ENCODE measurements around the gene UPK3A. TPM values are rescaled to one million over a fixed set of nuclear protein-coding genes. Genes with fewer than 3 reads are reported as not detected.

Gene UPK3A
- total and polyA plus RNA-seq, 10 of the 15 experiments (the other 5 are each of a cell fraction or from before 2014, with no cell fraction given), result not detected

- no peaks in the 10 kb centered on the region for H3K36me3 ChIP-seq (ENCODE audit: control insufficient read depth in 2 of 2, insufficient read depth in 2 of 2, low read length in 1 of 2)
- peak overlapping the region; percentile 52 for H2AFZ ChIP-seq (ENCODE audit: control insufficient read depth, low read depth, low read length)
- no peaks in the 10 kb centered on the region for H4K20me1 ChIP-seq (ENCODE audit: control insufficient read depth, insufficient read depth)
- H3K4me2 ChIP-seq (ENCODE audit: control insufficient read depth, insufficient read depth), result peak overlapping the region; percentile 89
- H3K4me3 ChIP-seq, result peak overlapping the region; percentile 26; the same call in 1 of the 2 replicates
- in situ Hi-C loops (cut with MboI), result no loop called here
- peak overlapping the region; percentile 64 for H3K27ac ChIP-seq (ENCODE audit: control insufficient read depth, insufficient read depth)
- H3K9me3 ChIP-seq (replicated peaks; ENCODE audit: control insufficient read depth, insufficient read depth, low read length), result no peaks in the 10 kb centered on the region
- ATAC-seq (peak; percentile 92), FAIRE-seq (peak; percentile 86), DNase-seq (ENCODE audit: low read depth, low spot score) (peak; percentile 71)
- peak overlapping the region; percentile 47; the same call in 1 of the 2 replicates for H3K9ac ChIP-seq (ENCODE audit: control insufficient read depth, insufficient read depth, low read length)
- POLR2A ChIA-PET, result interaction anchor here (1.0 to 1.5 kb wide), 4 partner anchors 11 to 29 kb away, joined by 3 to 6 read pairs (median 6); no protein-coding TSS in a partner anchor
- peaks cover 35% of the 10 kb centered on the region for H3K4me1 ChIP-seq (ENCODE audit: control insufficient read depth, insufficient read depth, low read length)
- no peaks in the 10 kb centered on the region for H3K79me2 ChIP-seq (ENCODE audit: control insufficient read depth, insufficient read depth, low read length)
- SMC1A ChIA-PET (ENCODE audit: uncharacterized antibody, unreplicated experiment), result interaction anchor here (1.0 to 3.6 kb wide), 9 partner anchors 9 to 161 kb away, joined by 3 to 32 read pairs (median 7); partner anchors contain the start of gene NUP50
- RAD21 ChIA-PET (ENCODE audit: unreplicated experiment), result interaction anchor here (1.0 to 3.4 kb wide), 9 partner anchors 14 to 174 kb away, joined by 3 to 28 read pairs (median 5); partner anchors contain the start of gene NUP50
- BruUV-seq (replicated peaks), result no TSS peak
- intact Hi-C loops (cut with micrococcal nuclease; ENCODE audit: unreplicated experiment), result loop anchor here (5.0 to 10.0 kb wide), 2 partner anchors 96 to 289 kb away; no protein-coding TSS in a partner anchor
- WGBS (ENCODE audit: insufficient coverage, insufficient replicate concordance, low lambda C conversion rate, missing lambda C conversion rate), result 7% methylated on average over 17 of the region's 17 CpGs
- H3K27me3 ChIP-seq (replicated peaks in 1 of 2; ENCODE audit: control insufficient read depth in 2 of 2, insufficient read depth in 2 of 2, low read length in 1 of 2), result no peaks in the 10 kb centered on the region; a peak in 1 of 4 replicates
- CTCF ChIA-PET, result interaction anchor here (0.6 to 3.0 kb wide), 21 partner anchors 8 to 174 kb away, joined by 3 to 13 read pairs (median 4); no protein-coding TSS in a partner anchor
- TF ChIP-seq ZBTB33 (IDR thresholded peaks at IDR 0.05) (no peak), MXI1 (IDR thresholded peaks at IDR 0.05; ENCODE audit: low read depth, low read length) (peak; percentile 96), USF1 (IDR thresholded peaks at IDR 0.05; ENCODE audit: borderline replicate concordance, extremely low read length, insufficient read depth, low read depth, low read length) (peak; percentile 68), MTA3 (IDR thresholded peaks at IDR 0.05; ENCODE audit: borderline replicate concordance, low read length) (peak; percentile 50; the same call in 1 of the 2 replicates), HSF1 (IDR thresholded peaks at IDR 0.05; ENCODE audit: low read depth, low read length) (no peak), E2F4 (IDR thresholded peaks at IDR 0.05; ENCODE audit: low read depth, low read length) (no peak), USF2 (IDR thresholded peaks at IDR 0.05; ENCODE audit: borderline replicate concordance, low read depth, low read length) (peak; percentile 39), MLLT1 (IDR thresholded peaks at IDR 0.05) (peak; percentile 44; the same call in 1 of the 2 replicates), KDM1A (IDR thresholded peaks at IDR 0.05; ENCODE audit: borderline replicate concordance) (no peak), EGR1 (IDR thresholded peaks at IDR 0.05; ENCODE audit: borderline replicate concordance in 1 of 2, low read depth in 2 of 2, low read length in 2 of 2) (no peak)
Measured at GRCh38 chr22:45263463-45264269, 21.1 kb upstream of the UPK3A start.
